RPMI7951 (cell line): ENCODE results near the gene ELF3. TPM values are rescaled to one million over a fixed set of nuclear protein-coding genes. Genes with fewer than 3 reads are reported as not detected.

Experiments
- total RNA-seq: library from RNA; depleted of rRNA; stranded (reverse); fragments of >200 nt; shearing (Covaris generic); gene quantifications from 2 replicates; pipeline ENCODE4 v1.2.3, GENCODE V29; 2014; rRNA removed

The ELF3 gene
- total RNA-seq, 1 experiment from 2014 or later, result not detected

Other genes with a start within 250 kb of the ELF3 start
- 16.7 and 22.9 TPM in 2 replicates for gene IPO9, start 181.4 kb upstream of the ELF3 start, total RNA-seq
- 22.3 and 30.4 TPM in 2 replicates for gene SHISA4, start 121.7 kb upstream of the ELF3 start, total RNA-seq
- gene LMOD1, start 64.0 kb upstream of the ELF3 start, total RNA-seq, result 0.49 and 0.60 TPM in 2 replicates
- gene TIMM17A, start 55.1 kb upstream of the ELF3 start, total RNA-seq, result 64.5 and 74.3 TPM in 2 replicates
- gene RNPEP, start 27.9 kb upstream of the ELF3 start, total RNA-seq, result 46.6 and 55.4 TPM in 2 replicates
- gene GPR37L1, start 112.3 kb downstream of the ELF3 start, total RNA-seq, result not detected in 2 replicates
- 15.7 and 18.9 TPM in 2 replicates for gene ARL8A, start 134.2 kb downstream of the ELF3 start, total RNA-seq
- not detected in 2 replicates for gene PTPN7, start 150.0 kb downstream of the ELF3 start, total RNA-seq
- gene LGR6, start 183.2 kb downstream of the ELF3 start, total RNA-seq, result 30.3 and 33.4 TPM in 2 replicates